ENCODE results near the gene CLCN2.

CLCN2 gene

GRCh38 chr3:184391266-184391665 is 29.9 kb upstream of the CLCN2 start:
- in situ Hi-C loops (cut with HindIII; ENCODE audit: low sequenced_read_pairs) = no loop called here
- no peak for DNase-seq (ENCODE audit: low read depth)
- TF ChIP-seq CTCF (IDR thresholded peaks at IDR 0.05; ENCODE audit: low read depth, low read length, missing control alignments) = no peak

GRCh38 chr3:184389935-184390528 is 28.6 kb upstream of the CLCN2 start:
- no peak for DNase-seq (ENCODE audit: low read depth)
- H3K4me3 ChIP-seq (ENCODE audit: low read depth, low read length) = no peak overlapping the region
- no peak for TF ChIP-seq CTCF (IDR thresholded peaks at IDR 0.05; ENCODE audit: low read depth, low read length, missing control alignments)
- in situ Hi-C loops (cut with HindIII; ENCODE audit: low sequenced_read_pairs) = no loop called here

More at GRCh38 chr3:184391266-184391665, 29.9 kb upstream of the CLCN2 start:
- H3K4me3 ChIP-seq (ENCODE audit: low read depth, low read length) = no peak overlapping the region

- H3K4me3 ChIP-seq (ENCODE audit: low read depth, low read length) = no peak overlapping the region
- no peak for TF ChIP-seq CTCF (IDR thresholded peaks at IDR 0.05; ENCODE audit: low read depth, low read length, missing control alignments)
- DNase-seq (ENCODE audit: low read depth) = no peak
- in situ Hi-C loops (cut with HindIII; ENCODE audit: low sequenced_read_pairs) = no loop called here
Observed at GRCh38 chr3:184389384-184389783, 28.0 kb upstream of the CLCN2 start.

- in situ Hi-C loops (cut with HindIII; ENCODE audit: low sequenced_read_pairs) = no loop called here
- DNase-seq (ENCODE audit: low read depth) = no peak
- TF ChIP-seq CTCF (IDR thresholded peaks at IDR 0.05; ENCODE audit: low read depth, low read length, missing control alignments) = no peak
- no peak overlapping the region for H3K4me3 ChIP-seq (ENCODE audit: low read depth, low read length)
Observed at GRCh38 chr3:184388936-184389230, 27.5 kb upstream of the CLCN2 start.

GRCh38 chr3:184388164-184388935 is 26.9 kb upstream of the CLCN2 start:
- in situ Hi-C loops (cut with HindIII; ENCODE audit: low sequenced_read_pairs) = no loop called here
- H3K4me3 ChIP-seq (ENCODE audit: low read depth, low read length) = no peak overlapping the region
- no peak for TF ChIP-seq CTCF (IDR thresholded peaks at IDR 0.05; ENCODE audit: low read depth, low read length, missing control alignments)
- DNase-seq (ENCODE audit: low read depth) = no peak

GRCh38 chr3:184387174-184387714 is 25.8 kb upstream of the CLCN2 start:
- in situ Hi-C loops (cut with HindIII; ENCODE audit: low sequenced_read_pairs) = no loop called here
- H3K4me3 ChIP-seq (ENCODE audit: low read depth, low read length) = no peak overlapping the region
- no peak for TF ChIP-seq CTCF (IDR thresholded peaks at IDR 0.05; ENCODE audit: low read depth, low read length, missing control alignments)
- DNase-seq (ENCODE audit: low read depth) = no peak
